GM12873 (cell line): ENCODE results near the gene PAPPA2.

ENCODE experiments used
- TF ChIP-seq, protein P1 (sequence below): IDR thresholded peaks from 2 replicates; pipeline ENCODE4 v1.5.1; 2012; ENCODE audit warnings: low read depth, mild to moderate bottlenecking, moderate library complexity, low read length, control low read depth; ENCODE audit not compliant: insufficient read depth; ENCODE audit errors: missing control alignments

The PAPPA2 gene

DNA sequence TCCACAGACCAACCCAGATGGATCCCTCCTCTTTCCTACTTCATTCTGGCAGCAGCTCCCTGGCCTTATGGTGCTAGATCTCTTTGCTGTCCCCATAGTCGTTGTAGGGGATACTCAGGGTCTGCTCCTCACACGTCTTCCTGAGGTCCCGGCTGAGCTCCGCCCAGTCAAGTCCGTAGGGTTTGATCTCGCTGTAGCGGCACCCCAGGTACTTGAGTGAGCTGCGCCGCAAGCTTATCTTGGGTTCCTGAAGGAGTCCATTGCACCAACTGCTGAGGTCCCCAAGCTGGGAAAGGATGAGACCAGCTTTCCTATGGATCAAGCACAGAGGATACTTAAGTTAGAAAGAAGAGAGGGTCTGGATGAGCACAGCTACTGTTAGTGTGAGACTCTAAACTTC is 401.2 kb downstream of the PAPPA2 start:
- TF ChIP-seq, protein P1, sequence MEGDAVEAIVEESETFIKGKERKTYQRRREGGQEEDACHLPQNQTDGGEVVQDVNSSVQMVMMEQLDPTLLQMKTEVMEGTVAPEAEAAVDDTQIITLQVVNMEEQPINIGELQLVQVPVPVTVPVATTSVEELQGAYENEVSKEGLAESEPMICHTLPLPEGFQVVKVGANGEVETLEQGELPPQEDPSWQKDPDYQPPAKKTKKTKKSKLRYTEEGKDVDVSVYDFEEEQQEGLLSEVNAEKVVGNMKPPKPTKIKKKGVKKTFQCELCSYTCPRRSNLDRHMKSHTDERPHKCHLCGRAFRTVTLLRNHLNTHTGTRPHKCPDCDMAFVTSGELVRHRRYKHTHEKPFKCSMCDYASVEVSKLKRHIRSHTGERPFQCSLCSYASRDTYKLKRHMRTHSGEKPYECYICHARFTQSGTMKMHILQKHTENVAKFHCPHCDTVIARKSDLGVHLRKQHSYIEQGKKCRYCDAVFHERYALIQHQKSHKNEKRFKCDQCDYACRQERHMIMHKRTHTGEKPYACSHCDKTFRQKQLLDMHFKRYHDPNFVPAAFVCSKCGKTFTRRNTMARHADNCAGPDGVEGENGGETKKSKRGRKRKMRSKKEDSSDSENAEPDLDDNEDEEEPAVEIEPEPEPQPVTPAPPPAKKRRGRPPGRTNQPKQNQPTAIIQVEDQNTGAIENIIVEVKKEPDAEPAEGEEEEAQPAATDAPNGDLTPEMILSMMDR: no peak

DNA sequence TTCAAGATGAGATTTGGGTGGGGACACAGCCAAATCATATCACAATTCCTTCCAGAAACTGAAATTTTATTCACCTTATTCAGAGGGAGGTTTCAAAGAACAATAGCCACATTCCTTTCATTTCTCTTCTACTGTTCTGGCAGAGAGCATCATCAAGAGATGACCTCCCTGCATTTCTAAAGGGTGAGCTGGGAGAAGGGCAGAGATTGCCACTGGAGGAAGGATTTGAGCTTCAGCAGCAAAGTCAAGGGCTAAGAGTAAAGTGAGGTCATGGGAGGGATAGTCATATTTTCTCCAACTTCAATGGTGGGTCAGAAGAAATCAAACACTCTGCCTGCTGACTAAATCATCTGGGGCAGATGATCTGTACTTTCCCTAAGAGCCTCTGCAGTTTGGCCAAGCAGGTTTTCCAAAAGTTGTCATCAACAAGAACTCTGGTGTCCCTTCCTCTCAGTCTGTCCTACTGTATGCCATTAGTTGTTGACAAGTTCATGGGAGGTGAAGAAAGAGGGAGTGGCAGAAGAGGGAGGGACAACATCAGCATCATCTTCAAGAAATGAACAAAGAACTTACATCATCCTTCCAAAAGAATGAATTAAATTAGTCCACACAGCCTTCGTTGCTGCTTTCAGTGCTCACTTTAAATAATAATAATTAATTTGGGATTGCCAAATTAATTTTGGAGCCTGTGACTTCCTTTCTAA is 403.2 kb downstream of the PAPPA2 start:
- TF ChIP-seq, protein P1: no peak

DNA sequence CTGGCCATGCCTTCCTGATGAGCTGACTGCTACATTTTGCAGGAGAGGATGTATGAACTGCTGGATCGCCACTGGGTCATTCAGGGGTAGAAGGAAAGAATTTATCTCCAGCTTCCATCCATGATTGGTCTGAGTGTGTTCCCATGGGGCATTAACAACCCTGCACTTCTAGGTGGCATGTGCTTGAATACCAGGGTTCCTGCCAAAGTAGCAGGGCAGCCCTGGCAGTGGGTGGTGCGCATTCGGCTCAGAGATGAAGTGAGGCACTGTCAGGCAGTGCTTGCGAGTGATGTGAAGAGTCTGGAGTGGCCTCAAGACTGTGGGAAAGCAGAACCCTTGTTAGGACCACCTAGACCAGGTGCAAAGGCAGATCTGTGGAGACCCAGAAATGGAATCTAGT is 406.6 kb downstream of the PAPPA2 start:
- TF ChIP-seq, protein P1: no peak

DNA sequence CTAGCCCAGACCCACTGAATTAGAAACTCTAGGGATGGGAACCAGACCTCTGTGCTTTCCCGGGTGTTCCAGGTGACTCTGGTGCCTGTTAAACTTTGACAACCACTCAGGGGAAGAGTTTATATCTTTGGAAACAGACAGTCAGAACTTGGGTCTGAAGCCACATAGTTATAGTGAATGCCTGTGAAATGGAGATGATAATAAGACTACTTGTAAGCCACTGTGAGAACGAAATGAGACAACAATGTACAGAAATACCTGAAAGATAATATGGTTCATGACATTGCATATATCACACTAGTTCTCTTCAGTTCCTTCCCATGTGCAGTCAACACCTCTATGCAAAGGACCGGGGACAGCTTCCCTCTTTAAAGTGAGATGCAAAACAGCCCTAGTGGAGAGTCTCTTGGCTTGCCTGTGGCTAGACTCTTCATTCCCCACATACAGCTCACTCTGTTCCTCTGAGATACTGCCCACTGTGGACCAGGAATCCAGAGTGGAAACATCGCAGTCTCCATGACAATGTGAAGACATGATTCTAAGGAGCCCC is 414.1 kb downstream of the PAPPA2 start:
- TF ChIP-seq, protein P1: no peak

DNA sequence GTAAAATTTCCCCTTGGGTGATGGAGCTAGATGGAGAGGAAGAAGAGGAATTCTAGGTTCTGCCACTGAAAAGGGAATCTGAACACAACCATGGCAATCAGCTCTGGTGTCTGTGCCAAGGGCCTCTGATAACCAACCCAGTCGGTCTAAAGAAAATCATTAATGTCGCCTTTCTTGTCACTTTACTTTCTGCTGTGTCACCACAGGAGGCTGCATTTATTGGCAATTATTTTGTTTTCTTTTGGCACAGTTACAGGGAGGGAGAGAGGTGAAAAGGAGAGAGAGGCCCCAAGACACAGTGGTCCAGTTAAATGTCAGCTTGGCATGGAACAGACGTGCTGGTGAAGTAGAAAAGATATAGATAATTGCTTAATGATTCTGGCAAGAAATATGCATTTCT is 414.6 kb downstream of the PAPPA2 start:
- TF ChIP-seq, protein P1: no peak

DNA sequence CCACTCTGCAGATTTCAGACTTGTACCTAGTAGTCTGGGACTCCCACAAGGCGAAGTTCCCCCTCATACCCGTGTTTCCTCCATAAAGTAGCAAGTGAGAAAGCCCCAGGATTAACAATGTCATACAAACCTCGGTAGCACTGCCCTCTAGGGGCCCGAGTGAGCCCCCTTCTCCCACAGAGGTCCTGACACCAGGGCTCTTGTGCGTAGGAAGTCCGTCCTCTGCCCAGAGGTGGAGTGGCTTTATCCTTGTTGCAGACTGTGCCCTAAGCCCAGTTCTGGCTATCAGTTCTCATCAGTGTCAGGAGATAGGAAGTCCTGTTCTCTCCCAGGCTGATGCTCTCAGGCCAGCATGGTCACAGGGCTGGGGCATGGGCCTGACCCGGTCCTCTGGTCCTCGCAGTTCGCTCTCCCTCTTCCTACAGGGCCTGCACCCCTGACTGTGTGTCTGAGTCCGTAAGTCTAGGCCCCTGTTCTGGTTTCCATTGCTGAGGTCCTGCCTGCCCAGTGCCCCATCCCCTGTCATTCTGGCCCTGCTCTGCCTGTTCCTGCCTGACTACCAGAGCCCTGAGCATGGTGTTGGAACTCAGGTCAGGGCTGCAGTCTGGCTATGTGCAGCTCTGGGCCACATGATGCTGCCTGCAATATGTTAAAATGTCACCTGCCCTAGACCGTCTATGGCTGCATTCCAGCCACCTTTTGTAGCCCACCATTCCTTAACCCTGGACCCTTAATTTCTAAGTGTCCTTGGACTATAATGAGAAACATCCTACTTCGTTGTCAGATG is 416.0 kb downstream of the PAPPA2 start:
- TF ChIP-seq, protein P1: peak; percentile 26
